ENCODE data around the gene CWF19L2. TPM values are rescaled to one million over a fixed set of nuclear protein-coding genes. Genes with fewer than 3 reads are reported as not detected.
"Not testable (repeated sequence)": the region's sequence is repeated elsewhere in the genome, so short reads cannot be mapped to it uniquely, and the experiment has no call there.

Gene CWF19L2
- total RNA-seq, 1 donor from 2014 or later = 9.0 TPM

DNA sequence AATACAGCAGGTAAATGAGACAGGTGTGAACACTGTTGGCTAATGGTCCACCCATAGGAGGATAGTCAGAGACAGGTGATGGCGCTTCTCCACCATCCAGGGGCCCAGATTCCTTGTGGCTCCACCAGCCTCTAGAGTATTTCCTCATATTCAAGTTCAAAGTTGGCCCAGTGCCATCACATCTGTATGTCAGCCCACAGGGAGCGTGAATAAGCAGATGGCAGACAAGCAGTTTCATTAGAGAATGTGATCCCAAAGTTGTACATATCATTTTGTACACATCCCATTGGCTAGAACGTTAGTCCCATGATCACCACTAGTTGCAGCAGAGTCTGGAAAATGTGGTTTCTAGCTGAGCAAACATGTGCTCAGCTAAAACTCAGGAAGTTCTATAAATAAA lies 11.0 kb upstream of the CWF19L2 start:
- H3K36me3 Mint-ChIP-seq (ENCODE audit: low read depth, unreplicated experiment) = no peaks in the 10 kb centered on the region
- H3K79me2 ChIP-seq (ENCODE audit: insufficient read depth, low read length) = no peaks in the 10 kb centered on the region
- no peaks in the 10 kb centered on the region for H3K4me1 Mint-ChIP-seq (ENCODE audit: low read depth, unreplicated experiment)
- no peak overlapping the region for H3K9ac ChIP-seq (ENCODE audit: low read length)
- no peak overlapping the region for H3K4me3 Mint-ChIP-seq (ENCODE audit: unreplicated experiment)
- no peaks in the 10 kb centered on the region for H4K20me1 ChIP-seq (ENCODE audit: insufficient read depth, low read length)
- TF ChIP-seq, protein P1, sequence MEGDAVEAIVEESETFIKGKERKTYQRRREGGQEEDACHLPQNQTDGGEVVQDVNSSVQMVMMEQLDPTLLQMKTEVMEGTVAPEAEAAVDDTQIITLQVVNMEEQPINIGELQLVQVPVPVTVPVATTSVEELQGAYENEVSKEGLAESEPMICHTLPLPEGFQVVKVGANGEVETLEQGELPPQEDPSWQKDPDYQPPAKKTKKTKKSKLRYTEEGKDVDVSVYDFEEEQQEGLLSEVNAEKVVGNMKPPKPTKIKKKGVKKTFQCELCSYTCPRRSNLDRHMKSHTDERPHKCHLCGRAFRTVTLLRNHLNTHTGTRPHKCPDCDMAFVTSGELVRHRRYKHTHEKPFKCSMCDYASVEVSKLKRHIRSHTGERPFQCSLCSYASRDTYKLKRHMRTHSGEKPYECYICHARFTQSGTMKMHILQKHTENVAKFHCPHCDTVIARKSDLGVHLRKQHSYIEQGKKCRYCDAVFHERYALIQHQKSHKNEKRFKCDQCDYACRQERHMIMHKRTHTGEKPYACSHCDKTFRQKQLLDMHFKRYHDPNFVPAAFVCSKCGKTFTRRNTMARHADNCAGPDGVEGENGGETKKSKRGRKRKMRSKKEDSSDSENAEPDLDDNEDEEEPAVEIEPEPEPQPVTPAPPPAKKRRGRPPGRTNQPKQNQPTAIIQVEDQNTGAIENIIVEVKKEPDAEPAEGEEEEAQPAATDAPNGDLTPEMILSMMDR (IDR thresholded peaks at IDR 0.05; ENCODE audit: insufficient read depth, low read depth, low read length) = no peak
- TF ChIP-seq EZH2 (IDR thresholded peaks at IDR 0.05; ENCODE audit: insufficient read depth, low read length) = no peak
- DNase-seq (ENCODE audit: low read depth) = no peak
- no peak overlapping the region for H3K27ac Mint-ChIP-seq (ENCODE audit: unreplicated experiment)
- H3K4me2 ChIP-seq (ENCODE audit: low read length) = no peak overlapping the region
- no peak for FAIRE-seq
- H3K27ac ChIP-seq (ENCODE audit: low read depth, low read length) = no peak overlapping the region
- peaks cover 8% of the 10 kb centered on the region for H3K27me3 Mint-ChIP-seq (ENCODE audit: low read depth, unreplicated experiment)
- H3K36me3 ChIP-seq (ENCODE audit: insufficient read depth, low read length) = no peaks in the 10 kb centered on the region
- no peaks in the 10 kb centered on the region for H3K9me3 ChIP-seq (ENCODE audit: insufficient read depth, low read depth, low read length)
- H2AFZ ChIP-seq (ENCODE audit: low read depth, low read length) = no peak overlapping the region
- no peaks in the 10 kb centered on the region for H3K27me3 ChIP-seq (ENCODE audit: insufficient read depth, low read length)
- H3K4me1 ChIP-seq (ENCODE audit: insufficient read depth, low read length) = no peaks in the 10 kb centered on the region
- H3K9me3 Mint-ChIP-seq (ENCODE audit: unreplicated experiment) = peaks cover 2% of the 10 kb centered on the region
- no peak overlapping the region for H3K4me3 ChIP-seq (ENCODE audit: insufficient read depth, low read depth, low read length)

DNA sequence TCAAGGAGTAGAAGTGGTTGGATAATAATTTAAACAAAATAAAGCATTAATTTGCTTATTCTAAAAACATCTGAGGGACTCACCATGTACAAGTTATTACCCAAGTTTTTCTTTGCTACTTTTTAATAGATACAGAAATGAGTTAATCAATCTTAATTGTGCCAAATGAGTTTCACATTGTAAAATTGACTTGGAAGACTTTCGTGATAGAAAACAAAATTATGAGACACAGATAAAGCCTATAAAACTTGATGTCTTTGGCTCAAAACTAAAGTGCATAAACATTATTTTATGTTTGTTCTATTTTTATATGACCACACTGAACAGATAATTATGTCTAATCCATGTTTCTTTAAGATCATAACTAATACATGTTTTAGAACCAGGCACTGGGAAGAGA lies 10.1 kb upstream of the CWF19L2 start:
- Mint-ChIP-seq H3K27ac (ENCODE audit: unreplicated experiment) (no peak overlapping the region), H3K4me3 (ENCODE audit: unreplicated experiment) (no peak overlapping the region), H3K4me1 (ENCODE audit: low read depth, unreplicated experiment) (no peaks in the 10 kb centered on the region), H3K36me3 (ENCODE audit: low read depth, unreplicated experiment) (no peaks in the 10 kb centered on the region), H3K9me3 (ENCODE audit: unreplicated experiment) (peaks cover 4% of the 10 kb centered on the region), H3K27me3 (ENCODE audit: low read depth, unreplicated experiment) (peaks cover 16% of the 10 kb centered on the region)
- DNase-seq (ENCODE audit: low read depth) = no peak
- H3K27ac ChIP-seq (ENCODE audit: low read depth, low read length) = no peak overlapping the region
- TF ChIP-seq, protein P1 (IDR thresholded peaks at IDR 0.05; ENCODE audit: insufficient read depth, low read depth, low read length) = no peak
- TF ChIP-seq EZH2 (IDR thresholded peaks at IDR 0.05; ENCODE audit: insufficient read depth, low read length) = no peak
- no peak overlapping the region for H3K4me3 ChIP-seq (ENCODE audit: insufficient read depth, low read depth, low read length)
- H3K36me3 ChIP-seq (ENCODE audit: insufficient read depth, low read length) = no peaks in the 10 kb centered on the region
- H3K9ac ChIP-seq (ENCODE audit: low read length) = no peak overlapping the region
- no peak overlapping the region for H2AFZ ChIP-seq (ENCODE audit: low read depth, low read length)
- no peak for FAIRE-seq
- no peaks in the 10 kb centered on the region for H3K27me3 ChIP-seq (ENCODE audit: insufficient read depth, low read length)
- H3K4me1 ChIP-seq (ENCODE audit: insufficient read depth, low read length) = no peaks in the 10 kb centered on the region
- no peaks in the 10 kb centered on the region for H3K79me2 ChIP-seq (ENCODE audit: insufficient read depth, low read length)
- no peaks in the 10 kb centered on the region for H3K9me3 ChIP-seq (ENCODE audit: insufficient read depth, low read depth, low read length)
- no peak overlapping the region for H3K4me2 ChIP-seq (ENCODE audit: low read length)
- no peaks in the 10 kb centered on the region for H4K20me1 ChIP-seq (ENCODE audit: insufficient read depth, low read length)

DNA sequence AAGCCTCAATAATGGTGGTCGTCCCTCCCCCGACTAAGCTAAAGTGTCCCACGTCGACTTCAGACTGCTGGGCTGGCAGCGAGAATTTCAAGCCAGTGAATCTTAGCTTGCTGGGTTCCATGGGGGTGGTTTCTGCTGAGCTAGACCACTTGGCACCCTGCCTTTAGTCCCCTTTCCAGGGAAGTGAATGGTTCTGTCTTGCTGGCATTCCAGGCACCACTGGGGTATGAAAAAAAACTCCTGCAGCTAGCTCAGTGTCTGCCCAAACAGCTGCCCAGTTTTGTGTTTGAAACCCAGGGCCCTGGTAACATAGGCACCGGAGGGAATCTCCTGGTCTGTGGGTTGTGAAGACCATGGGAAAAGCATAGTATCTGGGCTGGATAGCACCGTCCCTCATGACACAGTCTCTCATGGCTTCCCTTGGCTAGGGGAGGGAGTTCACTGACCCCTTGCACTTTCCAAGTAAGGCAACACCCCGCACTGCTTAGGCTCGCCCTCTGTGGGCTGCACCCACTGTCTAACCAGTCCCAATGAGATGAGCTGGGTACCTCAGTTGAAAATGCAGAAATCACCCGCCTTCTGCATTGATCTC lies 8.7 kb upstream of the CWF19L2 start:
- not testable (repeated sequence) for H3K4me3 Mint-ChIP-seq (ENCODE audit: unreplicated experiment); H3K27me3 ChIP-seq (ENCODE audit: insufficient read depth, low read length); H3K9ac ChIP-seq (ENCODE audit: low read length); H2AFZ ChIP-seq (ENCODE audit: low read depth, low read length); H3K27ac Mint-ChIP-seq (ENCODE audit: unreplicated experiment); H3K27ac ChIP-seq (ENCODE audit: low read depth, low read length); H3K4me2 ChIP-seq (ENCODE audit: low read length); FAIRE-seq; H3K36me3 Mint-ChIP-seq (ENCODE audit: low read depth, unreplicated experiment); H3K4me1 Mint-ChIP-seq (ENCODE audit: low read depth, unreplicated experiment); H3K4me1 ChIP-seq (ENCODE audit: insufficient read depth, low read length); DNase-seq (ENCODE audit: low read depth); H3K9me3 ChIP-seq (ENCODE audit: insufficient read depth, low read depth, low read length); H3K4me3 ChIP-seq (ENCODE audit: insufficient read depth, low read depth, low read length); H3K79me2 ChIP-seq (ENCODE audit: insufficient read depth, low read length); H3K36me3 ChIP-seq (ENCODE audit: insufficient read depth, low read length); H4K20me1 ChIP-seq (ENCODE audit: insufficient read depth, low read length)
- Mint-ChIP-seq H3K9me3 (ENCODE audit: unreplicated experiment) (peaks cover 11% of the 10 kb centered on the region), H3K27me3 (ENCODE audit: low read depth, unreplicated experiment) (peaks cover 19% of the 10 kb centered on the region)

Measured in astrocyte (in vitro differentiated cells and primary cell).